Astrocyte (in vitro differentiated cells and primary cell): ENCODE data around the gene ACACA. TPM values are rescaled to one million over a fixed set of nuclear protein-coding genes. Genes with fewer than 3 reads are reported as not detected.

Experiments
- DNase-seq: peaks from one replicate; pipeline ENCODE4 v3.0.0-alpha.2; 2010; ENCODE audit warnings: low read depth
- FAIRE-seq: peaks from 2 replicates; lab custom pipeline; 2011; peaks lifted over from hg19 to GRCh38; lab: Jason Lieb, UNC
- H2AFZ ChIP-seq: 2 replicates; pipeline ENCODE4 v1.6.0; 2012; ENCODE audit warnings: low read depth, low read length, inconsistent platforms
- H3K27ac ChIP-seq: 2 replicates; pipeline ENCODE4 v1.5.1; 2011; ENCODE audit warnings: low read depth, low read length, inconsistent platforms
- H3K27me3 ChIP-seq: 2 replicates; pipeline ENCODE4 v1.6.0; 2011; ENCODE audit warnings: low read length, inconsistent platforms; ENCODE audit not compliant: insufficient read depth
- H3K36me3 ChIP-seq: 2 replicates; pipeline ENCODE4 v1.5.1; 2011; ENCODE audit warnings: low read length, inconsistent platforms; ENCODE audit not compliant: insufficient read depth
- H3K4me1 ChIP-seq: 2 replicates; pipeline ENCODE4 v1.5.1; 2011; ENCODE audit warnings: low read length, inconsistent platforms; ENCODE audit not compliant: insufficient read depth
- H3K4me2 ChIP-seq: 2 replicates; pipeline ENCODE4 v1.6.0; 2012; ENCODE audit warnings: low read length, inconsistent platforms
- H3K4me3 ChIP-seq: 2 replicates; pipeline ENCODE4 v1.5.1; 2011; ENCODE audit warnings: low read depth, mild to moderate bottlenecking, low read length, inconsistent platforms; ENCODE audit not compliant: insufficient read depth
- H3K79me2 ChIP-seq: 2 replicates; pipeline ENCODE4 v1.6.0; 2012; ENCODE audit warnings: mild to moderate bottlenecking, low read length, inconsistent platforms; ENCODE audit not compliant: insufficient read depth
- H3K9ac ChIP-seq: 2 replicates; pipeline ENCODE4 v1.6.0; 2012; ENCODE audit warnings: mild to moderate bottlenecking, low read length, inconsistent platforms
- H3K9me3 ChIP-seq: 2 replicates; pipeline ENCODE4 v1.5.1; 2012; ENCODE audit warnings: low read depth, mild to moderate bottlenecking, low read length, inconsistent platforms; ENCODE audit not compliant: insufficient read depth
- H4K20me1 ChIP-seq: 2 replicates; pipeline ENCODE4 v1.6.0; 2012; ENCODE audit warnings: low read length, inconsistent platforms; ENCODE audit not compliant: insufficient read depth
- H3K27ac Mint-ChIP-seq: one replicate; pipeline ENCODE4 v1.8.0; 2021; ENCODE audit warnings: mild to moderate bottlenecking, mixed read lengths; ENCODE audit not compliant: unreplicated experiment
- H3K27me3 Mint-ChIP-seq: one replicate; pipeline ENCODE4 v1.8.0; 2021; ENCODE audit warnings: low read depth, mixed read lengths; ENCODE audit not compliant: unreplicated experiment
- H3K36me3 Mint-ChIP-seq: one replicate; pipeline ENCODE4 v1.8.0; 2021; ENCODE audit warnings: low read depth, mixed read lengths; ENCODE audit not compliant: unreplicated experiment
- H3K4me1 Mint-ChIP-seq: one replicate; pipeline ENCODE4 v1.8.0; 2021; ENCODE audit warnings: low read depth, mixed read lengths; ENCODE audit not compliant: unreplicated experiment
- H3K4me3 Mint-ChIP-seq: one replicate; pipeline ENCODE4 v1.8.0; 2021; ENCODE audit warnings: mild to moderate bottlenecking, moderate library complexity, mixed read lengths; ENCODE audit not compliant: unreplicated experiment
- H3K9me3 Mint-ChIP-seq: one replicate; pipeline ENCODE4 v1.8.0; 2021; ENCODE audit warnings: mild to moderate bottlenecking, mixed read lengths; ENCODE audit not compliant: unreplicated experiment
- CTCF ChIP-seq: IDR thresholded peaks from 2 replicates; pipeline ENCODE4 v1.5.1; 2011; ENCODE audit warnings: low read depth, mild to moderate bottlenecking, inconsistent platforms, low read length, moderate library complexity; ENCODE audit not compliant: insufficient read depth
- EZH2 ChIP-seq: IDR thresholded peaks from 2 replicates; pipeline ENCODE4 v1.6.1; 2012; ENCODE audit warnings: mild to moderate bottlenecking, low read length, inconsistent platforms; ENCODE audit not compliant: insufficient read depth
- total RNA-seq: library from RNA; stranded (reverse); gene quantifications from 2 replicates; pipeline ENCODE4 v1.2.1, GENCODE V29; 2021

ACACA gene
- total RNA-seq, 1 donor from 2014 or later: 88.3 TPM

- FAIRE-seq (no peak), DNase-seq (no peak)
- H3K9me3 Mint-ChIP-seq: no peaks in the 10 kb centered on the region
- Histone ChIP-seq H3K79me2 (no peaks in the 10 kb centered on the region), H3K27ac (no peak overlapping the region), H3K36me3 (no peaks in the 10 kb centered on the region), H3K4me2 (no peak overlapping the region), H4K20me1 (peaks cover under 1% of the 10 kb centered on the region), H3K4me3 (no peak overlapping the region), H2AFZ (no peak overlapping the region), H3K9me3 (no peaks in the 10 kb centered on the region), H3K4me1 (peaks cover 12% of the 10 kb centered on the region), H3K9ac (no peak overlapping the region), H3K27me3 (no peaks in the 10 kb centered on the region)
- peaks cover 12% of the 10 kb centered on the region for H3K4me1 Mint-ChIP-seq
- no peak overlapping the region for H3K4me3 Mint-ChIP-seq
- no peaks in the 10 kb centered on the region for H3K27me3 Mint-ChIP-seq
- no peak overlapping the region for H3K27ac Mint-ChIP-seq
- H3K36me3 Mint-ChIP-seq: no peaks in the 10 kb centered on the region
- TF ChIP-seq EZH2 (no peak), CTCF (no peak)
Observed at GRCh38 chr17:37386462-37386861, 20.2 kb downstream of the ACACA start.

GRCh38 chr17:37385474-37385990 is 21.1 kb downstream of the ACACA start:
- Mint-ChIP-seq H3K9me3 (no peaks in the 10 kb centered on the region), H3K27ac (no peak overlapping the region), H3K4me1 (peaks cover 11% of the 10 kb centered on the region), H3K4me3 (no peak overlapping the region), H3K36me3 (no peaks in the 10 kb centered on the region), H3K27me3 (no peaks in the 10 kb centered on the region)
- no peaks in the 10 kb centered on the region for H3K79me2 ChIP-seq
- TF ChIP-seq EZH2 (no peak), CTCF (no peak)
- peaks cover 8% of the 10 kb centered on the region for H3K4me1 ChIP-seq
- DNase-seq (no peak), FAIRE-seq (no peak)
- H3K27ac ChIP-seq: no peak overlapping the region
- H3K27me3 ChIP-seq: no peaks in the 10 kb centered on the region
- H3K9ac ChIP-seq: no peak overlapping the region
- no peak overlapping the region for H2AFZ ChIP-seq
- no peak overlapping the region for H3K4me2 ChIP-seq
- H3K36me3 ChIP-seq: no peaks in the 10 kb centered on the region
- no peaks in the 10 kb centered on the region for H4K20me1 ChIP-seq
- no peak overlapping the region for H3K4me3 ChIP-seq
- no peaks in the 10 kb centered on the region for H3K9me3 ChIP-seq

- Histone ChIP-seq H3K27ac (no peak overlapping the region), H3K9ac (no peak overlapping the region), H3K4me3 (no peak overlapping the region), H3K27me3 (no peaks in the 10 kb centered on the region), H3K36me3 (no peaks in the 10 kb centered on the region), H3K9me3 (no peaks in the 10 kb centered on the region), H2AFZ (no peak overlapping the region), H3K4me2 (no peak overlapping the region), H4K20me1 (no peaks in the 10 kb centered on the region), H3K79me2 (no peaks in the 10 kb centered on the region), H3K4me1 (peaks cover 8% of the 10 kb centered on the region)
- no peaks in the 10 kb centered on the region for H3K36me3 Mint-ChIP-seq
- TF ChIP-seq CTCF (no peak), EZH2 (no peak)
- FAIRE-seq (no peak), DNase-seq (no peak)
- no peak overlapping the region for H3K4me3 Mint-ChIP-seq
- H3K9me3 Mint-ChIP-seq: no peaks in the 10 kb centered on the region
- no peaks in the 10 kb centered on the region for H3K27me3 Mint-ChIP-seq
- peaks cover 11% of the 10 kb centered on the region for H3K4me1 Mint-ChIP-seq
- H3K27ac Mint-ChIP-seq: no peak overlapping the region
Observed at GRCh38 chr17:37384560-37385149, 22.0 kb downstream of the ACACA start.
